K562 (cell line): ENCODE results near the gene C10orf95. TPM values are rescaled to one million over a fixed set of nuclear protein-coding genes. Genes with fewer than 3 reads are reported as not detected.
A peak's percentile ranks its signal among the peaks of the same experiment; 100 is the strongest.

ENCODE experiments used
- ATF6 ChIP-seq: sonication (generic); formaldehyde crosslinking; IDR thresholded peaks from 2 replicates; pipeline ENCODE4 v1.4.0; 2020; ENCODE audit warnings: mild to moderate bottlenecking, missing genetic modification reagents
- E2F6 ChIP-seq, 2 experiments: IDR thresholded peaks; 2 replicates each; pipeline ENCODE4 v1.6.1; 2011; ENCODE audit warnings: borderline replicate concordance in 1 of 2, control low read depth in 1 of 2, low read depth in 1 of 2, low read length in 1 of 2, mild to moderate bottlenecking in 1 of 2, mixed read lengths in 1 of 2, moderate library complexity in 1 of 2; ENCODE audit not compliant: insufficient read depth in 1 of 2, insufficient read length in 1 of 2, poor library complexity in 1 of 2, severe bottlenecking in 1 of 2; ENCODE audit errors: extremely low read depth in 1 of 2
- EGR1 ChIP-seq: fragments of 450-650 bp; conservative IDR thresholded peaks from 2 replicates; pipeline ENCODE4 v1.6.1; 2017; ENCODE audit warnings: mild to moderate bottlenecking
- HMGN3 ChIP-seq: IDR thresholded peaks from 2 replicates; pipeline ENCODE4 v1.6.1; 2011; ENCODE audit warnings: borderline replicate concordance, low read depth, mild to moderate bottlenecking, mixed read lengths, low read length; ENCODE audit not compliant: insufficient read length; ENCODE audit errors: extremely low read depth
- MBD2 ChIP-seq: sonication (generic); IDR thresholded peaks from 2 replicates; pipeline ENCODE4 v1.6.1; 2016; ENCODE audit warnings: low read depth, borderline replicate concordance
- PHF20 ChIP-seq: fragments of 450-650 bp; IDR thresholded peaks from 2 replicates; pipeline ENCODE4 v1.6.1; 2018; ENCODE audit not compliant: partially characterized antibody
- RBM34 ChIP-seq: fragments of 200-400 bp; formaldehyde crosslinking; IDR thresholded peaks from 2 replicates; pipeline ENCODE4 v1.6.1; 2018; ENCODE audit warnings: low read length, borderline replicate concordance; ENCODE audit not compliant: insufficient read depth
- SIN3A ChIP-seq, 2 experiments: fragments of 150-350 bp in 1 of 2; IDR thresholded peaks; 2 replicates each; pipeline ENCODE4 v1.6.1; 2011 to 2016; ENCODE audit warnings: borderline replicate concordance in 2 of 2, low read depth in 2 of 2, low read length in 2 of 2, mild to moderate bottlenecking in 2 of 2, moderate library complexity in 2 of 2; ENCODE audit not compliant: control insufficient read depth in 1 of 2
- SMAD2 ChIP-seq: fragments of 150-350 bp; IDR thresholded peaks from 2 replicates; pipeline ENCODE4 v1.6.1; 2014; ENCODE audit warnings: low read depth, mild to moderate bottlenecking, low read length
- SP1 ChIP-seq: sonication (generic); formaldehyde crosslinking; IDR thresholded peaks from 2 replicates; pipeline ENCODE4 v1.8.1; 2022; ENCODE audit warnings: mild to moderate bottlenecking, missing genetic modification reagents
- STAT6 ChIP-seq: sonication (generic); formaldehyde crosslinking; IDR thresholded peaks from 2 replicates; pipeline ENCODE4 v1.8.1; 2023; ENCODE audit warnings: mild to moderate bottlenecking, missing genetic modification reagents
- TFAP4 ChIP-seq: sonication (generic); formaldehyde crosslinking; IDR thresholded peaks from 2 replicates; pipeline ENCODE4 v1.8.0; 2022; ENCODE audit warnings: missing genetic modification reagents, mild to moderate bottlenecking, moderate library complexity, borderline replicate concordance
- ZC3H11A ChIP-seq: IDR thresholded peaks from 2 replicates; pipeline ENCODE4 v1.6.1; 2012; ENCODE audit warnings: low read depth, low read length, improper control_type of control experiment
- polyA plus RNA-seq, 8 experiments: library from polyadenylated mRNA; depleted of rRNA in 4 of 8; stranded (reverse) in 5 of 8; unstranded in 3 of 8; fragments of >200 nt; fragmentation: Nextera tagmentation in 2 of 8; fragmentation: Illumina TruSeq in 1 of 8; extraction: Ambion mirVana in 2 of 8; extraction: Trizol in 1 of 8; gene quantifications; 2 replicates each; pipeline versions ENCODE4 v1.2.1 to v1.2.3, GENCODE V29; 2011 to 2014; ENCODE audit warnings: inconsistent platforms in 1 of 8, missing spikeins in 1 of 8
- total RNA-seq, 7 experiments: library from RNA; depleted of rRNA in 6 of 7; stranded (reverse); fragments of >200 nt in 6 of 7; fragmentation: Illumina TruSeq in 2 of 7; extraction: Trizol in 2 of 7; gene quantifications; 2 replicates each; pipeline versions ENCODE4 v1.2.1 to v1.2.3, GENCODE V29; 2011 to 2021; ENCODE audit warnings: low replicate concordance in 1 of 7
- TF ChIP-seq, protein P1 (sequence below), 2 experiments: fragments of 150-350 bp in 1 of 2; IDR thresholded peaks; 2 replicates each; pipeline ENCODE4 v1.6.1; 2012 to 2016; ENCODE audit warnings: low read depth in 2 of 2, low read length in 2 of 2, mild to moderate bottlenecking in 1 of 2, moderate library complexity in 1 of 2

The C10orf95 gene
- total and polyA plus RNA-seq, 9 of the 15 experiments (the other 6 are each of a cell fraction or from before 2014, with no cell fraction given): 0.03 to 0.41 (median 0.17) TPM; not detected in 1

GRCh38 chr10:102419269-102420180 lies 31.8 kb downstream of the C10orf95 start (continued):
- TF ChIP-seq ATF6 (CRISPR knock-in tag) (0 out of 2 replicates have a peak, but pooled peaks have one; percentile 24), SMAD2 (no peak), E2F6 (IDR thresholded peaks at IDR 0.05; ENCODE audit: borderline replicate concordance in 1 of 2, extremely low read depth in 1 of 2, insufficient read depth in 1 of 2, insufficient read length in 1 of 2, low read depth in 1 of 2, low read length in 1 of 2, poor library complexity in 1 of 2, severe bottlenecking in 1 of 2) (peak in 1 of 2 experiments; percentile 32), TFAP4 (CRISPR knock-in tag) (no peak; the same call in 1 of the 2 replicates), SIN3A (IDR thresholded peaks at IDR 0.05; ENCODE audit: borderline replicate concordance in 2 of 2, control insufficient read depth in 1 of 2, low read depth in 2 of 2, low read length in 2 of 2) (no peak; a peak in 1 of 4 replicates), EGR1 (peak; percentile 33; the same call in 1 of the 2 replicates), ZC3H11A (no peak), SP1 (CRISPR knock-in tag) (peak; percentile 21; the same call in 1 of the 2 replicates), RBM34 (no peak), PHF20 (no peak), MBD2 (no peak), STAT6 (no peak), HMGN3 (peak; percentile 33)
- TF ChIP-seq, protein P1, sequence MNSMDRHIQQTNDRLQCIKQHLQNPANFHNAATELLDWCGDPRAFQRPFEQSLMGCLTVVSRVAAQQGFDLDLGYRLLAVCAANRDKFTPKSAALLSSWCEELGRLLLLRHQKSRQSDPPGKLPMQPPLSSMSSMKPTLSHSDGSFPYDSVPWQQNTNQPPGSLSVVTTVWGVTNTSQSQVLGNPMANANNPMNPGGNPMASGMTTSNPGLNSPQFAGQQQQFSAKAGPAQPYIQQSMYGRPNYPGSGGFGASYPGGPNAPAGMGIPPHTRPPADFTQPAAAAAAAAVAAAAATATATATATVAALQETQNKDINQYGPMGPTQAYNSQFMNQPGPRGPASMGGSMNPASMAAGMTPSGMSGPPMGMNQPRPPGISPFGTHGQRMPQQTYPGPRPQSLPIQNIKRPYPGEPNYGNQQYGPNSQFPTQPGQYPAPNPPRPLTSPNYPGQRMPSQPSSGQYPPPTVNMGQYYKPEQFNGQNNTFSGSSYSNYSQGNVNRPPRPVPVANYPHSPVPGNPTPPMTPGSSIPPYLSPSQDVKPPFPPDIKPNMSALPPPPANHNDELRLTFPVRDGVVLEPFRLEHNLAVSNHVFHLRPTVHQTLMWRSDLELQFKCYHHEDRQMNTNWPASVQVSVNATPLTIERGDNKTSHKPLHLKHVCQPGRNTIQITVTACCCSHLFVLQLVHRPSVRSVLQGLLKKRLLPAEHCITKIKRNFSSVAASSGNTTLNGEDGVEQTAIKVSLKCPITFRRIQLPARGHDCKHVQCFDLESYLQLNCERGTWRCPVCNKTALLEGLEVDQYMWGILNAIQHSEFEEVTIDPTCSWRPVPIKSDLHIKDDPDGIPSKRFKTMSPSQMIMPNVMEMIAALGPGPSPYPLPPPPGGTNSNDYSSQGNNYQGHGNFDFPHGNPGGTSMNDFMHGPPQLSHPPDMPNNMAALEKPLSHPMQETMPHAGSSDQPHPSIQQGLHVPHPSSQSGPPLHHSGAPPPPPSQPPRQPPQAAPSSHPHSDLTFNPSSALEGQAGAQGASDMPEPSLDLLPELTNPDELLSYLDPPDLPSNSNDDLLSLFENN (IDR thresholded peaks at IDR 0.05; ENCODE audit: low read depth in 2 of 2, low read length in 2 of 2): no peak
